ENCODE results near the gene B3GAT2.
A peak's percentile ranks its signal among the peaks of the same experiment; 100 is the strongest.
"Not testable (repeated sequence)": the region's sequence is repeated elsewhere in the genome, so short reads cannot be mapped to it uniquely, and the experiment has no call there.

Gene B3GAT2, protein sequence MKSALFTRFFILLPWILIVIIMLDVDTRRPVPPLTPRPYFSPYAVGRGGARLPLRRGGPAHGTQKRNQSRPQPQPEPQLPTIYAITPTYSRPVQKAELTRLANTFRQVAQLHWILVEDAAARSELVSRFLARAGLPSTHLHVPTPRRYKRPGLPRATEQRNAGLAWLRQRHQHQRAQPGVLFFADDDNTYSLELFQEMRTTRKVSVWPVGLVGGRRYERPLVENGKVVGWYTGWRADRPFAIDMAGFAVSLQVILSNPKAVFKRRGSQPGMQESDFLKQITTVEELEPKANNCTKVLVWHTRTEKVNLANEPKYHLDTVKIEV

GRCh38 chr6:70956451-70957283, at the start of gene B3GAT2:
TSS of gene B3GAT2 (minus strand) at chr6:70957060. CDS start at chr6:70956429, 631 bp downstream.
- no peak for DNase-seq

- no peak for DNase-seq
Measured at GRCh38 chr6:70998148-70998547, 41.3 kb upstream of the B3GAT2 start.

DNA sequence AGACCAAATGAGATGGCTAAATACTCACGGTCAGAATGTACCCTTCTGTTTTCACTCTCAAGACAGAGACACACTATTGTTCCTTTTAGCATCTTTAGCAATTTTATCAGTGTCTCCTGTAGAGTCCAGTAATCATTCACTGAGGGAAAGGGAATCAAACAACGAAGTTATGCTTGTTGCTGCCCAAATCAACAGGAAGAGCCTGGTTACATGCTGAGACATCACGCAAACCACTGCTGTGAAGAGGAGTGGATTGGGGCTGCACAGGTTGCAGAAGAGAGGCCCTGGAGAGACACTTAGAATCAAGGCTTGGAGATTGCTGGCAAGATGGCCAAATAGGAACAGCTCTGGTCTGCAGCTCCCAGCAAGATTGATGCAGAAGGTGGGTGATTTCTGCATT, 40.5 kb upstream of the B3GAT2 start:
- no peak for DNase-seq

DNA sequence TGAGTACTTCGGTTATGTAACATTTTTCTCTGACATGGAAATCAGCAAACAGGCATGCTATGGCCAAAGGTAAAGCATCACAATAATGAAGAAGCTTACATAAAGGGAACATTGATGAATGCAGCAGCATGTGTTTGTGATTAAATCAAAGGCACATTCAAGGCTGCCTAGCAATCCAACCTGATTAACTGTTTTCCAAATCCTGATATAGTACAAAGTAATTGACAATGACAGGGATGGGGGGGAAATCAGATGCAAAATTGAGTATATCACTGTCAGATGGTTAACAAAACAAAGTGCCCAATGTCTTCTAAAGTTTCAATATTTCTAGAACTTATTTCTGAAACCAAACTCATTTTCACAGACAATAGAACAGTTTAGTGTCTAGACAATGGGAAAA, 39.2 kb upstream of the B3GAT2 start:
- DNase-seq: no peak

DNA sequence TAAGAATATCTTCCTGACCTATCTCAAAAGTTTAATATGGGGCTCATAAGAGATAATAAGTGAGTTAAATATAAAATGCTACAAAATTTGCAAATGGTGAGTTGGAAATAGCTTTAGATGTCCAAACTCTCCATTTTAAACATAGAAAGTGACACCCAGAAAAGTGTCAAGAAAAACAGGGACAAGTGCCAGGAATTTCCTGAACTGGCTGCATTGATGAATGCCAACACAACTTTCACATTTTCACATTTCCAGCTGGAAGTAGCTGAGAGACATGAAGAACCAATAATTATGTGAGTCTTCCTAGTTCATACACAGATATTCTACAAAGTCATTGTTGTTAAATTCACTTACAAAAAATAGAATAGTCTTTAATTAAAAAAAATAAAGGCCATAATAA, 38.6 kb upstream of the B3GAT2 start:
- no peak for DNase-seq

- no peak for DNase-seq
Measured at GRCh38 chr6:70991253-70991652, 34.4 kb upstream of the B3GAT2 start.

DNA sequence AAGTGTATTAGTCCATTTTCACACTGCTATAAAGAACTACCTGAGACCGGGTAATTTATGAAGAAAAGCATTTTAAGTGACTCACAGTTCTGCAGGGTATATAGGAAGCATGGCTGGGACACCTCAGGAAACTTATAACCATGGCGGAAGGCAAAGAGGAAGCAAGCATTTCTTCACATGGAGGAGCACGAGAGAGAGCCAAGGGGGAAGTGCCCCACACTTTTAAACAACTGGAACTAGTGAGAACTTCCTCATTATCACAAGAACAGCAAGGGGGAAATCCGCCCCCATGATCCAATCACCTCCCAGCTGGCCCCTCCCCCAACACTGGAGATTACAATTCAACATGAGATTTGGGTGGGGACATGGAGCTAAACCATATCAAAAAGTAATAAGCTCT, 28.3 kb upstream of the B3GAT2 start:
- no peak for DNase-seq

- DNase-seq: no peak
Measured at GRCh38 chr6:70982747-70983146, 25.9 kb upstream of the B3GAT2 start.

DNA sequence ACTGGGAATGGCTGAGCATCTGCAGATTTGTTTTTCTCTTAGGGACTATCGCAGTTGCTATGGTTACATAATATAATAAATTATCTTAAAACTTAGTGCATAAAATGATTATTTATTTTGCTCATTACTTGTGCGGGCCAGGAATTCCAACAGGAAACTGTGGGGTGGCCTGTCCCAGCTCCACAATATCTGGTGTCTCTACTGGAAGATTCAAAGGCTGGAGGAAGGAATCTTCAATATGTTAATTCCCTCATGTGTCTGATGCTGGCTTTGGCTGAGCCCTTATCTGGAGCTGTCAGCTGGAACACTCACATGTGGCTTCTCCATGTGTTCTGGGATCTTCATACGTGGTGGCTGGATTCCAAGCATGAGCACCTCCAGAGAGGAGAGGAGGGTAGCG, 23.9 kb upstream of the B3GAT2 start:
- DNase-seq: no peak

DNA sequence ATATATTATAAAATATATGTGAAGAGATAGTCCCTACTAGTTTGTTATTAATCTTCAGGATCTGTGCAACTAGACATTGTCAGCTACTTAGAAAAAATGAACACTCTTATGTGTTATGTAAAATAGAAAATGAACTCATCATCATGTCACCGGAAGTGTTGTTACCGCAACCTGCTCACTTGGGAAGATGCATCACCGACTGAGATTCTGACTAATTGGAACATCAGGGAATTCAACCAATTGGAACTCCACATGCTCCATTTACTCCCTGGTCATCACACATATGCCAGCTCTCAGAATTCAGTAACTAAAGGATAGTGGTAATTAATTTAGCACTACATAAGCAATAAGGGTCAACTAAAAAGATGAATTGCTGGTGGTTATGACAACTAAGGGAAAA, 16.7 kb upstream of the B3GAT2 start:
- DNase-seq: no peak

GRCh38 chr6:70967049-70967448, 10.2 kb upstream of the B3GAT2 start:
- no peak for DNase-seq

- DNase-seq: no peak
Measured at GRCh38 chr6:70957284-70957617, 391 bp upstream of the B3GAT2 start.

DNA sequence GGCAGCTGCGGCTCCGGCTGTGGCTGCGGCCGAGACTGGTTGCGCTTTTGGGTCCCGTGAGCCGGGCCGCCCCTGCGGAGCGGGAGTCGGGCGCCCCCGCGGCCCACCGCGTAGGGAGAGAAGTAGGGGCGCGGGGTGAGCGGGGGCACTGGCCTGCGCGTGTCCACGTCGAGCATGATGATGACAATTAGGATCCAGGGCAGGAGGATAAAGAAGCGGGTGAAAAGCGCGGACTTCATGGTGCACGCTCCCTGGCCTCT, 739 bp downstream of the B3GAT2 start:
- DNase-seq: no peak

- DNase-seq: peak; percentile 80
Measured at GRCh38 chr6:70955441-70956190, 1.2 kb downstream of the B3GAT2 start.

DNA sequence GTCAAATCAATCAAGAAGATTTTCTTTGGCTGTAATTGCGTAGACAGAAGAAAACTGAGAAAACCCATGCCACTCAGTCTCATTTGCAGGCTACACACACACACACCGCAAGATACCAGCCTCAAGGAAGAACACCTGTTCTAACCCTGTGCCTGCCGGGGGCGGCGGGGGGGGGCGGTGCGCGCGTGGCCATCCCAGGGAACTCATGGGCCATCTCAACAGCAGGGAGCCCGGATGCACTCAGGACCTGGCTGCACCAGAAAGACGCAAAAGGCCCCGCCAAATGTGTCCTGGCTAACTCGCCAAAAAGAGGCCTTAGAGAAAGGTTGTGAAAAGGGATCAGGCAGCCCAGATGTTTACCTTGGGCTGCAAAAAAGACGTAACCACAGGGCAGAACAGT, 2.1 kb downstream of the B3GAT2 start:
- DNase-seq: no peak

GRCh38 chr6:70954176-70954575, 2.7 kb downstream of the B3GAT2 start:
- DNase-seq: no peak

GRCh38 chr6:70952608-70953165, 4.2 kb downstream of the B3GAT2 start:
- no peak for DNase-seq

DNA sequence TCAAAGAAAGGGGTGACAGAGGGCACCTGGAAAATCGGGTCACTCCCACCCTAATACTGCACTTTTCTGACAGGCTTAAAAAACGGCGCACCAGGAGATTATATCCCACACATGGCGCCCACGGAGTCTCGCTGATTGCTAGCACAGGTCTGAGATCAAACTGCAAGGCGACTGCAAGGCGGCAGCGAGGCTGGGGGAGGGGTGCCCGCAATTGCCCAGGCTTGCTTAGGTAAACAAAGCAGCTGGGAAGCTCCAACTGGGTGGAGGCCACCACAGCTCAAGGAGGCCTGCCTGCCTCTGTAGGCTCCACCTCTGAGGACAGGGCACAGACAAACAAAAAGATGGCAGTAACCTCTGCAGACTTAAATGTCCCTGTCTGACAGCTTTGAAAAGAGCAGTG, 12.5 kb downstream of the B3GAT2 start:
- DNase-seq: not testable (repeated sequence)

GRCh38 chr6:70933853-70934252, 23.0 kb downstream of the B3GAT2 start:
- DNase-seq: no peak

DNA sequence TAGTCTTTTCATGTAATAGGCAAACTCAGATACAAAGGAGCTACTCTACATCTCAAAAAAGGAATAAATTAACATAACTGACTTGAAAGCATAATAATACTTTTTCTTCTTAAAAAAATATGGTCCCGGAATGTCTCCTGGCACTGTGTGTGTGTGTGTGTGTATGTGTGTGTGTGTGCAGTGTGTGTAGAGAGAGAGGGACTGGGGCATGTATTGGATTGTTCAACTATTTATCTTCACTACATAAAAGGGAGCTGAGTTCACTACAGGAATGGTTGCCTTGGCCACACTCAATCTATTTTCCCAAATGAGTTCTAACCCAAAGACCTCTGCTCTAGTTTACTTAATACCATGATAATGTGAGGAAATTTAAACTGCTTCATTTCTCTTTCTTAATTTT, 51.1 kb downstream of the B3GAT2 start:
- no peak for DNase-seq

DNA sequence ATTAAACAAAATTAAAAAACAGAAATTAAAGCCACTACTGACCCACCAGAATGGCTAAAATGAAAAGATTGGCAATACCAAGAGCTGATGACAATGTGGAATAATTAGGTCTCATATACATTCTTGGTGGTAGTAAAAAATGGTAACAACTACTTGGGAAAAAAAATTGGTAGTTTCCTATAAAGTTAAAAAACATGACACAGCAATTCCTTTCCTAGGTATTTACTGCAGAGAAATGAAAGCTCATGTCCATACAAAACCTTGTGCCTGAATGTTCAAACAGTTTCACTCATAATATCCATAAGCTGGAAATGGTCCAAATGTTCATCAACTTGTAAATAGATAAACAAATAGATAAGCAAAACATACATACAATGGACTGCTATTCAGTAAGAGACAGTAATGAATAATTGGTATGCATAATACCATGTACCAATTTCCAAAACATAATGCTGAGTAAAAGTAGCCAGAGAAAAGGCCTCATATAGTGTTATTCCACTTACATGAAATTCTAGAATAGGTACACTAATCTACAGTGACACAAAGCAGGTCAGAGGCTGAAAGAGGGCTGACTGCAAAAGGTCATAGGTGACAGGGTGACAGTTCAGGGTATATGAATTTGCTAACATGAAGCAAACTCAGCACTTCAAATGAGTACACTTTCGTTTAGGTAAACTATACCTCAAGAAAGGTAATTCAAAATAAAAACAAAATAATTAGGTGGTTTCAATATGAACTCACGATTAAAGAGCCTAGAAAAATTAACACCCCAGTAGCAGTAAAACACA, 53.0 kb downstream of the B3GAT2 start:
- no peak for DNase-seq

GRCh38 chr6:70901324-70901723, 55.5 kb downstream of the B3GAT2 start:
- DNase-seq: no peak

DNA sequence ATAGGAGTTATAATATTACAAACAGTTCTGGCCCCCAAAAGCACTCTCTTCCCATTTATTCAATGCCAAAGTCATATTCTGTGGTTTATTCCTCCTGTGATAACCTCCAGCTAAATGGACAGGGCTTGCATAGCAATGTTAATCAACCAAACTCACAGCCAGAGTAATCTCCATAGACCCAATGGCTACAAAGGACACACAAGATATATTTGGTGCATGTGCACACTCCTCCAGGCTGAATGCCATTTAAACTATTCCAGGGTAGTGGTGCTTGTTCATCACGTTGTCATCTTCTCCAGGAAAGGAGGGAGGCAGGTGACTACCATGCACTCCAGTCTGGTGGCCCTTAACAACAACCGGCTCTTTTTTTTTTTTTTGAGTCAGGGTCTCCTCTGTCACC, 56.8 kb downstream of the B3GAT2 start:
- no peak for DNase-seq
